Common myeloid progenitor, CD34-positive (primary cell): ENCODE measurements around the gene HEPHL1.
A peak's percentile ranks its signal among the peaks of the same experiment; 100 is the strongest.

Experiments
- CTCF ChIA-PET: fragments of 350-600 bp; sonication (Branson Sonifier 250); formaldehyde crosslinking; loops from one replicate; lab custom pipeline; 2021; ENCODE audit warnings: antibody characterized with exemption; lab: Charles Lee
- POLR2A ChIA-PET: fragments of 350-600 bp; sonication (Branson Sonifier 250); formaldehyde crosslinking; loops from one replicate; lab custom pipeline; 2021; ENCODE audit warnings: antibody characterized with exemption; lab: Charles Lee
- DNase-seq, 3 donors: peaks; one replicate each; pipeline versions ENCODE4 v3.0.0 to v3.0.0-alpha.2; 2013
- H3K27ac ChIP-seq, 2 experiments: 1 replicate in 1 of 2; 2 replicates in 1 of 2; pipeline ENCODE4 v1.7.0; 2013; ENCODE audit warnings: inconsistent platforms in 2 of 2, low read length in 2 of 2, mild to moderate bottlenecking in 2 of 2, low read depth in 1 of 2, moderate library complexity in 1 of 2; ENCODE audit not compliant: severe bottlenecking in 2 of 2, insufficient read depth in 1 of 2, poor library complexity in 1 of 2
- H3K27me3 ChIP-seq, 5 experiments: replicated peaks in 2 of 5; 1 replicate in 3 of 5; 2 replicates in 2 of 5; pipeline versions ENCODE4 v1.6.1 to v1.7.0; 2013; ENCODE audit warnings: low read length in 4 of 5, mild to moderate bottlenecking in 2 of 5, moderate library complexity in 2 of 5, inconsistent platforms in 1 of 5; ENCODE audit not compliant: insufficient read depth in 5 of 5, control insufficient read depth in 4 of 5
- H3K36me3 ChIP-seq, 4 experiments: 1 replicate in 2 of 4; 2 replicates in 2 of 4; pipeline versions ENCODE4 v1.6.1 to v1.7.0; 2013; ENCODE audit warnings: low read length in 3 of 4, control low read depth in 1 of 4, mild to moderate bottlenecking in 1 of 4; ENCODE audit not compliant: control insufficient read depth in 4 of 4, insufficient read depth in 4 of 4
- H3K4me1 ChIP-seq, 4 experiments: 1 replicate in 3 of 4; 2 replicates in 1 of 4; pipeline versions ENCODE4 v1.6.1 to v1.7.1; 2013; ENCODE audit warnings: low read length in 3 of 4, mild to moderate bottlenecking in 3 of 4, control low read depth in 1 of 4, inconsistent platforms in 1 of 4, moderate library complexity in 1 of 4; ENCODE audit not compliant: control insufficient read depth in 4 of 4, insufficient read depth in 4 of 4; ENCODE audit errors: control extremely low read depth in 1 of 4
- H3K4me3 ChIP-seq, 7 experiments: 1 replicate in 4 of 7; 2 replicates in 3 of 7; pipeline versions ENCODE4 v1.5.1 to v1.7.0; 2013; ENCODE audit warnings: mild to moderate bottlenecking in 7 of 7, low read length in 6 of 7, moderate library complexity in 6 of 7, inconsistent platforms in 2 of 7, low read depth in 2 of 7, control low read depth in 1 of 7; ENCODE audit not compliant: insufficient read depth in 4 of 7, control insufficient read depth in 1 of 7; ENCODE audit errors: extremely low read depth in 1 of 7
- H3K9me3 ChIP-seq, 5 experiments: 1 replicate in 4 of 5; 2 replicates in 1 of 5; pipeline versions ENCODE4 v1.6.1 to v1.7.1; 2013; ENCODE audit warnings: low read length in 4 of 5, mild to moderate bottlenecking in 2 of 5, inconsistent platforms in 1 of 5, low read depth in 1 of 5, moderate library complexity in 1 of 5; ENCODE audit not compliant: control insufficient read depth in 4 of 5, insufficient read depth in 2 of 5; ENCODE audit errors: control extremely low read depth in 1 of 5
- WGBS: methylation state at CpG from one replicate; pipeline ENCODE4 v1.1.5; 2013; ENCODE audit not compliant: insufficient coverage; 5-methylcytosine and 5-hydroxymethylcytosine counted together

Gene HEPHL1

DNA sequence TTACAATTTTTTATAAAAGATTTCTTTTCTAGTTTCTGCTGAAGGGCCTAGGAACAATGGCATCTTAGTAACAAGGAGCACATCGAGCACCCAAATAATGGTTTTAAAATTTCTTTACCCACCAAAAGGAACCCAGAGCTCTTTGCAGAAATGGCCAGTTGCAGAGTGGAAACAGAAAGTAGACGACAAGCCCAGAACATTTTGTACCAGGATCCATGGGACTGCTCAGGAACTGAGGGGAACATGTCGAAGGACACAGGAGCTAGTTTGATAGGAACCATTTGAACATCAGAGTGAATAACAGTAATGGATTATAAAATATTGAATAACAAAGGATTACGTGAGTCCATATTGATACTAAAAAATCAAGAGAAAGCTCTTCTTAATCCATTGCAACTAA is 124.8 kb downstream of the HEPHL1 start:
- POLR2A ChIA-PET: no interaction called here
- CTCF ChIA-PET: no interaction called here
- peaks cover 0 to 24% (median 14%) of the 10 kb centered on the region in 4 experiments for H3K4me1 ChIP-seq
- H3K27ac ChIP-seq: no peak overlapping the region
- H3K36me3 ChIP-seq: no peaks in the 10 kb centered on the region
- WGBS: 100% methylated on average over 2 of the region's 4 CpGs
- no peaks in the 10 kb centered on the region for H3K9me3 ChIP-seq
- no peaks in the 10 kb centered on the region for H3K27me3 ChIP-seq
- no peak overlapping the region for H3K4me3 ChIP-seq
- no peak for DNase-seq

DNA sequence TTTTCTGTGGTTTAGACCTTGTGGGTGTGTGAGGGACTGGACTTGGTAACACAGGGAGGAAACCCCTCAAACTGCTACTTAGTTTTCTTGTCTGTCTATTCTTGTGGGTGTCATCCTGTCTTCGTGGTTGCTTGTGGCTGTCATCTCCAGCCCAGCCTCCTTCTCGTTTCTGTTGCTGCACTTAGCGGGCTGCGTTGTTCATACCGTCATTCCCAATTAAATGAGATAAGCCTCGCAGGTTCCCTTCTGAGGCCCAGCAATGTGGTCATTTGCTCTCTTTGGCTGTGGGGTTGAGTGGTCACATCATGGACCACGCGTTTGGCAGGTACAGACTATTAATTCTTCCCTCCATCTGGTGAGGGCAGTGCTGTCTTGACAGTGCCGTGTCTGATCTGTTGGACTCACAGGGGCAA is 126.3 kb downstream of the HEPHL1 start:
- Histone ChIP-seq H3K27me3 (no peaks in the 10 kb centered on the region), H3K36me3 (no peaks in the 10 kb centered on the region), H3K4me3 (no peak overlapping the region), H3K27ac (no peak overlapping the region), H3K9me3 (no peaks in the 10 kb centered on the region), H3K4me1 (peaks cover 0 to 32% (median 9%) of the 10 kb centered on the region in 4 experiments)
- ChIA-PET CTCF (no interaction called here), POLR2A (no interaction called here)
- 84% methylated on average over 7 of the region's 9 CpGs for WGBS
- DNase-seq: peak in 2 of 3 donors; percentile 35 to 50

- CTCF ChIA-PET: no interaction called here
- WGBS: no CpG with 5 or more reads among the region's 2 CpGs
- H3K27me3 ChIP-seq: no peaks in the 10 kb centered on the region
- POLR2A ChIA-PET: no interaction called here
- peaks cover 0 to 38% (median 12%) of the 10 kb centered on the region in 4 experiments for H3K4me1 ChIP-seq
- no peak overlapping the region for H3K4me3 ChIP-seq
- no peaks in the 10 kb centered on the region for H3K9me3 ChIP-seq
- H3K36me3 ChIP-seq: no peaks in the 10 kb centered on the region
- DNase-seq: no peak
- no peak overlapping the region for H3K27ac ChIP-seq
These were observed 127.0 kb downstream of the HEPHL1 start for GRCh38 chr11:94148189-94148588.

- WGBS: 65% methylated on average over 3 of the region's 3 CpGs
- Histone ChIP-seq H3K27me3 (no peaks in the 10 kb centered on the region), H3K4me1 (peaks cover 0 to 43% (median 18%) of the 10 kb centered on the region in 4 experiments), H3K9me3 (no peaks in the 10 kb centered on the region), H3K27ac (no peak overlapping the region), H3K36me3 (no peaks in the 10 kb centered on the region), H3K4me3 (no peak overlapping the region)
- no peak for DNase-seq
- ChIA-PET CTCF (interaction anchor here (1.2 to 1.5 kb wide), 2 partner anchors 15 to 23 kb away, joined by 3 to 5 read pairs; no protein-coding TSS in a partner anchor), POLR2A (no interaction called here)
These were observed 128.4 kb downstream of the HEPHL1 start for GRCh38 chr11:94149431-94150017.

DNA sequence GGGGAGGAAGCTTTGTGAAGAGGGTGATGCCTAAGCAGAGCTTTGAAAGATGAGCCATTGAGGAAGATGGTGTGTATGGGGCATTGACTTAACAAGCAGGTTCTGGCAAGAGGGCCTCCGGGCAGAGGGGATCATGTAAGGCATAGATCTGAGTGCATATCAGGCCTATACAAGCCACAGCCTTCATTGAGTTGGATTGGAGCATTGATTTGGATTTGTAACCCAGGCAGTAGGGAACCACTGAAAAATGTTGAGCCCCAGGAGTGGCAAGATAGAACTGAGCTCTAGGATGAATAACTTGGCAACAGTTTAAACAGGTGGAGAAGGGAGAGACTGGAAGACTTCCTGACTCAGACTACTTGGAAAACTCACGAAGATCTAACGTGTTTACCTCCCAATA is 128.9 kb downstream of the HEPHL1 start:
- no peaks in the 10 kb centered on the region for H3K9me3 ChIP-seq
- no peak overlapping the region for H3K27ac ChIP-seq
- H3K36me3 ChIP-seq: no peaks in the 10 kb centered on the region
- no peak overlapping the region for H3K4me3 ChIP-seq
- ChIA-PET CTCF (interaction anchor here (1.0 to 1.5 kb wide), 3 partner anchors 16 to 25 kb away, joined by 3 to 5 read pairs (median 3); no protein-coding TSS in a partner anchor), POLR2A (no interaction called here)
- no peak for DNase-seq
- 100% methylated on average over 1 of the region's 3 CpGs for WGBS
- H3K4me1 ChIP-seq: peaks cover 0 to 43% (median 18%) of the 10 kb centered on the region in 4 experiments
- no peaks in the 10 kb centered on the region for H3K27me3 ChIP-seq

DNA sequence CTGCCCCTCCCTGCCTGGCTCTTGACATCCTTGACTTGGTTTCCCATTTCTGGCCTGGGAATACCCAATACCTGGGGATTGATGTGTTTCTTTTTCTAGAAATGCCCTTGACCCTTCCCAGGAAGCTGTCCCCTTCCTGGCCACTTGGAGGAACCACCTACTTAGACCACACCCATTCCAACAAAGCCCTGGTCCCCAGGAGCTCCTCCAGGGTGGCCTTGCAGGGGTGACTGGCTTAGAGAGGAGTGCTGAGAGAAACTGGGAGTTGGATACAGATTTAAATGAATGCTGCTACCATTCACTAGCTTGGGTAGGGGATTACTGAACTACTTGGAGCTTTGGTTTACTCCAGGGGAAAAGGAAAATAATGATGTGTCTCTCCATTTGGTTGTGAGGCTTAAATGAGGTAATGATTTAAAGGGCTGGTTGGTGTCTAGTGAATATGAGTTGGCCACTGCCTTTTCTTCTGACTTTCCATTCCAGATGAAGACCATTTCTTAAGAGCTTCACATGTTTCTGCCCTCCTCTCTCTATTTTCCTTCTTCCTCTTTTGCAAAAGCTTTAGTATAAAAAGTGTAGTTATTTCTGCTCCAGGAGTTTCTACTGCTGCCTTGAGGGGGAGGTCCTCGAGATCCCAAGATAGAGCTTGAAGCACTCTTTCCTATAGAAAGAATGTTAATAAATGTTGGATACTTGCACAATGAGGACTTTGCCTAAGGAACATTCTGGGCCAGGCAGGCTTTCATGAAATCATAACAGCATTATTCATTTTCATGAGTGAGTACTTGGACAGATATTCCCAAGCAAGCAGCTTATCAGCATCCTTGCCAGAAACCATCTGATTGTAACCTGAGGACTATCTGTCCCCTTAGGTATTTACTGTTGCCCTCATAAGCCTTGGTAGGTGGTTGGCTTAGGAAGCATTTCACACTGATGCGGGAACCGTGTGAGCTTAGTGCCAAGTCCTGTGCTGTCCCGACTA is 129.8 kb downstream of the HEPHL1 start:
- H3K9me3 ChIP-seq: no peaks in the 10 kb centered on the region
- WGBS: 100% methylated on average over 2 of the region's 4 CpGs
- CTCF ChIA-PET: interaction anchor here (1.0 to 1.5 kb wide), 4 partner anchors 8 to 24 kb away, joined by 3 to 5 read pairs (median 3); no protein-coding TSS in a partner anchor
- no peak overlapping the region for H3K27ac ChIP-seq
- peaks cover 0 to 43% (median 18%) of the 10 kb centered on the region in 4 experiments for H3K4me1 ChIP-seq
- peaks cover 0 to 4% (median 0%) of the 10 kb centered on the region in 4 experiments for H3K36me3 ChIP-seq
- H3K4me3 ChIP-seq: no peak overlapping the region
- no peaks in the 10 kb centered on the region for H3K27me3 ChIP-seq
- DNase-seq: peak in 1 of 3 donors; percentile 21
- POLR2A ChIA-PET: no interaction called here
